Loucy (cell line): Measurements from ENCODE around the gene SPAG17.

ENCODE experiments used
- H2AFZ ChIP-seq: fragments of 200-600 bp; sonication (generic); 2 replicates; pipeline ENCODE4 v1.6.0; 2016; ENCODE audit warnings: antibody characterized with exemption, mild to moderate bottlenecking, low read length, moderate library complexity
- H3F3A ChIP-seq: fragments of 200-600 bp; 2 replicates; pipeline ENCODE4 v1.6.0; 2016; ENCODE audit warnings: antibody characterized with exemption, low read depth, mild to moderate bottlenecking
- H3K27me3 ChIP-seq: fragments of 200-600 bp; sonication (generic); 2 replicates; pipeline ENCODE4 v1.6.1; 2014; ENCODE audit warnings: low read length, mild to moderate bottlenecking; ENCODE audit not compliant: insufficient read depth, poor library complexity, severe bottlenecking
- H3K36me3 ChIP-seq: fragments of 200-600 bp; sonication (generic); 2 replicates; pipeline ENCODE4 v1.6.1; 2016; ENCODE audit warnings: low read length; ENCODE audit not compliant: insufficient read depth
- H3K4me1 ChIP-seq: fragments of 200-600 bp; sonication (generic); 2 replicates; pipeline ENCODE4 v1.5.1; 2014; ENCODE audit warnings: low read length, mild to moderate bottlenecking; ENCODE audit not compliant: insufficient read depth, poor library complexity, severe bottlenecking
- H3K4me2 ChIP-seq: fragments of 200-600 bp; sonication (generic); 2 replicates; pipeline ENCODE4 v1.6.0; 2014; ENCODE audit warnings: antibody characterized with exemption, low read length, low read depth, mild to moderate bottlenecking; ENCODE audit not compliant: poor library complexity, severe bottlenecking
- H3K4me3 ChIP-seq: fragments of 200-600 bp; sonication (generic); 2 replicates; pipeline ENCODE4 v1.5.1; 2014; ENCODE audit warnings: low read length, mild to moderate bottlenecking, mixed read lengths; ENCODE audit not compliant: poor library complexity, severe bottlenecking
- H3K79me2 ChIP-seq: fragments of 200-600 bp; sonication (generic); 2 replicates; pipeline ENCODE4 v1.6.1; 2014; ENCODE audit warnings: low read length; ENCODE audit not compliant: insufficient read depth
- H3K9ac ChIP-seq: fragments of 200-600 bp; sonication (generic); 2 replicates; pipeline ENCODE4 v1.6.0; 2014; ENCODE audit warnings: mild to moderate bottlenecking, low read depth, low read length, moderate library complexity; ENCODE audit not compliant: poor library complexity, severe bottlenecking
- H3K9me2 ChIP-seq: fragments of 200-600 bp; sonication (generic); replicated peaks from 2 replicates; pipeline ENCODE4 v1.6.1; 2016; ENCODE audit warnings: low read depth, low read length, mixed read lengths
- H3K9me3 ChIP-seq: fragments of 200-600 bp; sonication (generic); 2 replicates; pipeline ENCODE4 v1.6.1; 2014; ENCODE audit warnings: mild to moderate bottlenecking, antibody characterized with exemption, low read length, low read depth; ENCODE audit not compliant: insufficient read depth
- H4K20me1 ChIP-seq: fragments of 200-600 bp; sonication (generic); 2 replicates; pipeline ENCODE4 v1.6.0; 2014; ENCODE audit warnings: antibody characterized with exemption, low read length, mild to moderate bottlenecking; ENCODE audit not compliant: insufficient read depth, poor library complexity, severe bottlenecking
- EZH2phosphoT487 ChIP-seq: fragments of 200-600 bp; IDR thresholded peaks from 2 replicates; pipeline ENCODE4 v1.6.1; 2018; ENCODE audit warnings: antibody characterized with exemption, mild to moderate bottlenecking, moderate library complexity, borderline replicate concordance
- TF ChIP-seq, protein P1 (sequence below): fragments of 200-600 bp; sonication (generic); conservative IDR thresholded peaks from 2 replicates; pipeline ENCODE4 v1.5.1; 2014; ENCODE audit warnings: mild to moderate bottlenecking, antibody characterized with exemption, low read length

SPAG17 gene

DNA sequence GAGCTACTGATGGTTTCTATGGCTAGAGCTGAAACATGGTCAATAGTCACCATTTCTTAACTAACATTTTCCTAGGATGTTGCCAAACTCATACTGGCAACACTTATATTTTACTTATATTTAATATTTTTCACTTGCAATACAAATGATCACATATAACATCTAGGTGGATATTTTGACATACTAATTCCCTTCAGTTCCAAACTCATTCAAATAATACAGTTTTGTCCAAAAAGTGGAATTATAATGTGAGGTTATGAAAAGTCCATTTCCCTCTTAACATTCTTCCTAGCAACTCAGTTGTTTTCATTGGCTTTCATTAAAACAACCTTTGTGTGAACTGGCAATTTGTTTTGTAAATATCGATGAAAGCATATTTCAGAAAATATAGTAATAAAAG is 16.0 kb downstream of the SPAG17 start:
- H4K20me1 ChIP-seq, result no peaks in the 10 kb centered on the region
- no peaks in the 10 kb centered on the region for H3K27me3 ChIP-seq
- H3F3A ChIP-seq, result no peaks in the 10 kb centered on the region
- no peaks in the 10 kb centered on the region for H3K79me2 ChIP-seq
- no peaks in the 10 kb centered on the region for H3K9me2 ChIP-seq
- no peaks in the 10 kb centered on the region for H3K36me3 ChIP-seq
- no peak overlapping the region for H2AFZ ChIP-seq
- H3K9ac ChIP-seq, result no peak overlapping the region
- H3K9me3 ChIP-seq, result no peaks in the 10 kb centered on the region
- no peak overlapping the region for H3K4me3 ChIP-seq
- H3K4me2 ChIP-seq, result no peak overlapping the region
- TF ChIP-seq EZH2phosphoT487, result no peak
- no peaks in the 10 kb centered on the region for H3K4me1 ChIP-seq

DNA sequence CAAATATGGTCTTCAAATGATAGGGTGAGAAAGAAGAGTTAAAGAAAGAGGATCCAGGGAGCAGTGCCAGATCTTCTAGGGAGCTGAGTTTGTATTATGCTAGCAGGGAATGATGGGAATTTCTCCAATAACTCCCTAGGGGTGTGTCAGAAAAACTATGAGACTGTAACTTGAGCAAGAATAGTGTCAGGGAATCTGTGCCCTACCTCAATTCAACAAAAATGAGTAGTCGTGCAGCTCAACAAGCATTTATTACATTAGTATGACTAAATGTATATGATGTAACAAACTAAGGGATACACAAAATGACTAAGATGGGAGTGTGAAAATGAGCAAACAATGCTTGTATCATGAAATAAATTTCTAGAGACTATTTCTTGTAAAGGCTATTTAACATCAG is 24.2 kb downstream of the SPAG17 start:
- Histone ChIP-seq H3F3A (no peaks in the 10 kb centered on the region), H3K4me3 (no peak overlapping the region), H4K20me1 (no peaks in the 10 kb centered on the region), H2AFZ (no peak overlapping the region), H3K9ac (no peak overlapping the region), H3K4me1 (peaks cover 4% of the 10 kb centered on the region), H3K4me2 (no peak overlapping the region), H3K36me3 (no peaks in the 10 kb centered on the region), H3K79me2 (no peaks in the 10 kb centered on the region), H3K9me3 (no peaks in the 10 kb centered on the region), H3K27me3 (no peaks in the 10 kb centered on the region), H3K9me2 (no peaks in the 10 kb centered on the region)
- TF ChIP-seq EZH2phosphoT487, result no peak
- TF ChIP-seq, protein P1, sequence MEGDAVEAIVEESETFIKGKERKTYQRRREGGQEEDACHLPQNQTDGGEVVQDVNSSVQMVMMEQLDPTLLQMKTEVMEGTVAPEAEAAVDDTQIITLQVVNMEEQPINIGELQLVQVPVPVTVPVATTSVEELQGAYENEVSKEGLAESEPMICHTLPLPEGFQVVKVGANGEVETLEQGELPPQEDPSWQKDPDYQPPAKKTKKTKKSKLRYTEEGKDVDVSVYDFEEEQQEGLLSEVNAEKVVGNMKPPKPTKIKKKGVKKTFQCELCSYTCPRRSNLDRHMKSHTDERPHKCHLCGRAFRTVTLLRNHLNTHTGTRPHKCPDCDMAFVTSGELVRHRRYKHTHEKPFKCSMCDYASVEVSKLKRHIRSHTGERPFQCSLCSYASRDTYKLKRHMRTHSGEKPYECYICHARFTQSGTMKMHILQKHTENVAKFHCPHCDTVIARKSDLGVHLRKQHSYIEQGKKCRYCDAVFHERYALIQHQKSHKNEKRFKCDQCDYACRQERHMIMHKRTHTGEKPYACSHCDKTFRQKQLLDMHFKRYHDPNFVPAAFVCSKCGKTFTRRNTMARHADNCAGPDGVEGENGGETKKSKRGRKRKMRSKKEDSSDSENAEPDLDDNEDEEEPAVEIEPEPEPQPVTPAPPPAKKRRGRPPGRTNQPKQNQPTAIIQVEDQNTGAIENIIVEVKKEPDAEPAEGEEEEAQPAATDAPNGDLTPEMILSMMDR, result no peak

DNA sequence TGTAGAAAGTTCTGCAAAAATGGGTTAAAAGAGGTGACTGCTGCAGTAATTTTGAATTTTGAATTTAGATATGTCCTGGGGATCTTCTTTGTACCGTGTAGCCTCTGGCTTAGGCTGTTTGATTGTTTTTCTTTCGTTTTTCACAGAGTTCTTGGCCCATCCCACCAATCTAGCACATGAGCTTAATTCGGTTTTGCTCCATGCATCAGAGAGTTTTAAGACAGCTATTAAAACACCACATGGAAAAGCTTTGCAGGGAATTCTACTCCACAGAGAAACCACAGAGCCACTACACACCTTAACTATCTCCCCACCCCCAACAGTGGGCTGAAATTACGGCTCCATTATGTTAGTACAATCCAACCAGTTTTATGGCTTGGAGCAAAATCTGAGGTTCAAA is 25.5 kb downstream of the SPAG17 start:
- Histone ChIP-seq H3K9me2 (no peaks in the 10 kb centered on the region), H4K20me1 (no peaks in the 10 kb centered on the region), H3K36me3 (no peaks in the 10 kb centered on the region), H3K27me3 (no peaks in the 10 kb centered on the region), H3K4me3 (peak overlapping the region; percentile 24), H3K9ac (no peak overlapping the region), H3F3A (no peaks in the 10 kb centered on the region), H3K9me3 (no peaks in the 10 kb centered on the region), H3K4me1 (peaks cover 4% of the 10 kb centered on the region), H2AFZ (peak overlapping the region; percentile 65), H3K4me2 (peak overlapping the region; percentile 60), H3K79me2 (no peaks in the 10 kb centered on the region)
- TF ChIP-seq EZH2phosphoT487, result no peak
- TF ChIP-seq, protein P1, result no peak

GRCh38 chr1:118158924-118159323 is 26.1 kb downstream of the SPAG17 start:
- no peaks in the 10 kb centered on the region for H4K20me1 ChIP-seq
- H3K9me2 ChIP-seq, result no peaks in the 10 kb centered on the region
- no peaks in the 10 kb centered on the region for H3K27me3 ChIP-seq
- no peaks in the 10 kb centered on the region for H3K79me2 ChIP-seq
- H3K9ac ChIP-seq, result no peak overlapping the region
- peaks cover 4% of the 10 kb centered on the region for H3K4me1 ChIP-seq
- H3K4me2 ChIP-seq, result peak overlapping the region; percentile 60
- H3F3A ChIP-seq, result no peaks in the 10 kb centered on the region
- no peaks in the 10 kb centered on the region for H3K9me3 ChIP-seq
- H2AFZ ChIP-seq, result peak overlapping the region; percentile 36; the same call in 1 of the 2 replicates
- H3K36me3 ChIP-seq, result no peaks in the 10 kb centered on the region
- peak overlapping the region; percentile 24 for H3K4me3 ChIP-seq
- TF ChIP-seq EZH2phosphoT487, result no peak
- TF ChIP-seq, protein P1, result no peak
